ENCODE results near the gene BAHCC1. TPM values are rescaled to one million over a fixed set of nuclear protein-coding genes. Genes with fewer than 3 reads are reported as not detected.

The BAHCC1 gene
- total and polyA plus RNA-seq, 9 of the 15 experiments (the other 6 are each of a cell fraction or from before 2014, with no cell fraction given): 0.14 to 26.9 (median 5.0) TPM

DNA sequence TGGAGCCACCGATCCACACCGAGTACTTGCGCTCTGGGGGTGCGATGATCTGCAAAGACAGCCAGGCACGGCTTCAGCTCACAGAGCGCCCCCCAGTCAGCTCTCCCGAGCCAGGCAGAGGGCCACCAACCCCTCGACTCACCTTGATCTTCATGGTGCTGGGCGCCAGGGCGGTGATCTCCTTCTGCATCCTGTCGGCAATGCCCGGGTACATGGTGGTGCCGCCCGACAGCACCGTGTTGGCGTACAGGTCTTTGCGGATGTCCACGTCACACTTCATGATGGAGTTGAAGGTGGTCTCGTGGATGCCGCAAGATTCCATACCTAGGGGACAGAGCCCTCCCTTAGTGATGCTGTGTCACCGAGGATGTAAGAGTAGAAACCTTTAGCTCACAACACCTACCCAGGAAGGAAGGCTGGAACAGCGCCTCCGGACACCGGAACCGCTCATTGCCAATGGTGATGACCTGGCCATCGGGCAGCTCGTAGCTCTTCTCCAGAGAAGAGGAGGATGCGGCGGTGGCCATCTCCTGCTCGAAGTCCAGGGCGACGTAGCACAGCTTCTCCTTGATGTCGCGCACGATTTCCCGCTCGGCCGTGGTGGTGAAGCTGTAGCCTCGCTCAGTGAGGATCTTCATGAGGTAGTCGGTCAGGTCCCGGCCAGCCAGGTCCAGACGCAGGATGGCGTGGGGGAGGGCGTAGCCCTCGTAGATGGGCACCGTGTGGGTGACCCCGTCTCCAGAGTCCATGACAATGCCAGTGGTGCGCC is 115.7 kb downstream of the BAHCC1 start (continued):
- TF ChIP-seq TSHZ1 (CRISPR knock-in tag; IDR thresholded peaks at IDR 0.05): no peak
- TF ChIP-seq RBM22 (IDR thresholded peaks at IDR 0.05; ENCODE audit: low read depth, low read length, poor library complexity, severe bottlenecking): peak; percentile 73
- no peak for TF ChIP-seq RAD51 (IDR thresholded peaks at IDR 0.05; ENCODE audit: borderline replicate concordance, low read depth)
- TF ChIP-seq ELF2 (CRISPR knock-in tag; IDR thresholded peaks at IDR 0.05): no peak
- no peak for TF ChIP-seq EP300 (IDR thresholded peaks at IDR 0.05; ENCODE audit: low read length)
- no peak for TF ChIP-seq CTCFL (IDR thresholded peaks at IDR 0.05; ENCODE audit: borderline replicate concordance, insufficient read depth, low read depth, low read length, poor library complexity, severe bottlenecking)
- no peak for TF ChIP-seq GTF2F1 (IDR thresholded peaks at IDR 0.05; ENCODE audit: low read depth, low read length)
- TF ChIP-seq, protein P1, sequence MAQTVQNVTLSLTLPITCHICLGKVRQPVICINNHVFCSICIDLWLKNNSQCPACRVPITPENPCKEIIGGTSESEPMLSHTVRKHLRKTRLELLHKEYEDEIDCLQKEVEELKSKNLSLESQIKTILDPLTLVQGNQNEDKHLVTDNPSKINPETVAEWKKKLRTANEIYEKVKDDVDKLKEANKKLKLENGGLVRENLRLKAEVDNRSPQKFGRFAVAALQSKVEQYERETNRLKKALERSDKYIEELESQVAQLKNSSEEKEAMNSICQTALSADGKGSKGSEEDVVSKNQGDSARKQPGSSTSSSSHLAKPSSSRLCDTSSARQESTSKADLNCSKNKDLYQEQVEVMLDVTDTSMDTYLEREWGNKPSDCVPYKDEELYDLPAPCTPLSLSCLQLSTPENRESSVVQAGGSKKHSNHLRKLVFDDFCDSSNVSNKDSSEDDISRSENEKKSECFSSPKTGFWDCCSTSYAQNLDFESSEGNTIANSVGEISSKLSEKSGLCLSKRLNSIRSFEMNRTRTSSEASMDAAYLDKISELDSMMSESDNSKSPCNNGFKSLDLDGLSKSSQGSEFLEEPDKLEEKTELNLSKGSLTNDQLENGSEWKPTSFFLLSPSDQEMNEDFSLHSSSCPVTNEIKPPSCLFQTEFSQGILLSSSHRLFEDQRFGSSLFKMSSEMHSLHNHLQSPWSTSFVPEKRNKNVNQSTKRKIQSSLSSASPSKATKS (CRISPR knock-in tag; IDR thresholded peaks at IDR 0.05): no peak
- TF ChIP-seq TRIM28 (IDR thresholded peaks at IDR 0.05): no peak
- no peak for TF ChIP-seq PATZ1 (CRISPR knock-in tag; IDR thresholded peaks at IDR 0.05; ENCODE audit: borderline replicate concordance)
- no peak for TF ChIP-seq NR3C1 (CRISPR knock-in tag; IDR thresholded peaks at IDR 0.05)
- 0 out of 2 replicates have a peak, but pooled peaks have one; percentile 40 for TF ChIP-seq HNRNPL (IDR thresholded peaks at IDR 0.05; ENCODE audit: low read depth, low read length)
- TF ChIP-seq SMAD3 (CRISPR knock-in tag; conservative IDR thresholded peaks at IDR 0.05): no peak
- no peak for TF ChIP-seq NR2C1 (IDR thresholded peaks at IDR 0.05)
- TF ChIP-seq NR2C1 (tag; IDR thresholded peaks at IDR 0.05): no peak
- no peak for TF ChIP-seq TAF7 (tag; IDR thresholded peaks at IDR 0.05)
- TF ChIP-seq CREBBP (IDR thresholded peaks at IDR 0.05; ENCODE audit: low read depth, low read length): no peak
